Progenitor cell of endocrine pancreas (in vitro differentiated cells): ENCODE results near the gene USH1C. TPM values are rescaled to one million over a fixed set of nuclear protein-coding genes. Genes with fewer than 3 reads are reported as not detected.
A peak's percentile ranks its signal among the peaks of the same experiment; 100 is the strongest.

ENCODE experiments used
- DNase-seq: peaks from one replicate; pipeline ENCODE4 v3.0.0; 2021; ENCODE audit warnings: low spot score; ENCODE audit not compliant: unreplicated experiment
- H3K27ac Mint-ChIP-seq: 2 replicates; pipeline ENCODE4 v1.8.0; 2021; ENCODE audit warnings: mild to moderate bottlenecking, moderate library complexity, mixed read lengths
- H3K27me3 Mint-ChIP-seq: 2 replicates; pipeline ENCODE4 v1.8.0; 2021; ENCODE audit warnings: mixed read lengths
- H3K36me3 Mint-ChIP-seq: 2 replicates; pipeline ENCODE4 v1.8.0; 2022; ENCODE audit warnings: mixed read lengths; ENCODE audit not compliant: insufficient read depth
- H3K4me1 Mint-ChIP-seq: 2 replicates; pipeline ENCODE4 v1.8.0; 2021; ENCODE audit warnings: low read depth, mixed read lengths
- H3K4me3 Mint-ChIP-seq: 2 replicates; pipeline ENCODE4 v1.8.0; 2021; ENCODE audit warnings: low read depth, mild to moderate bottlenecking, moderate library complexity, mixed read lengths
- H3K9me3 Mint-ChIP-seq: 2 replicates; pipeline ENCODE4 v1.8.0; 2021; ENCODE audit warnings: low read depth, mixed read lengths
- CTCF ChIP-seq: fragments of 200-600 bp; sonication (generic); IDR thresholded peaks from one replicate; pipeline ENCODE4 v1.5.0; 2021; ENCODE audit warnings: antibody characterized with exemption, mild to moderate bottlenecking; ENCODE audit not compliant: unreplicated experiment
- total RNA-seq: library from RNA; stranded (reverse); gene quantifications from 2 replicates; pipeline ENCODE4 v1.2.1, GENCODE V29; 2021

Gene USH1C
- total RNA-seq, 1 donor from 2014 or later = 15.8 TPM

DNA sequence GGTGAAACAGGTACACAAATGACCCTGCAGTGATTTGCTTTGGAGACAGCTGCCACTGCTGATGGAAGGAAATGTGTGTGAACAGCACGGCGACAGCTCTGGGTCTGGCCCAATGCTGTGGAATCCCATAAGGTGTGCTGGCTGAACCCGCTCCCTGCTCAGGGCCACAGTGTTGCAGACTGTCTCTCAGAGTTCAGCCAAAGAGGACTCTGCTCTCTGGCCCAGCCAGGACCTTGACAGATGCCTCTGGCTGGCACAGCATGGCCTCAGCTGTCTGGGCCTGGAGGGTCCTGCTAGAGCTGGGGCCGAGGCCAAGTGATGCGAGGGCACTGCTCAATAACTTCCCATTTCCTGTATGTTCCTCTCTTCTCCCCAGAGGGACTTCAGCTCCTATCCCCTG lies 62.3 kb downstream of the USH1C start:
- TF ChIP-seq CTCF = no peak
- DNase-seq = no peak
- Mint-ChIP-seq H3K27ac (no peak overlapping the region), H3K27me3 (peaks cover 42% of the 10 kb centered on the region), H3K36me3 (no peaks in the 10 kb centered on the region), H3K4me1 (no peaks in the 10 kb centered on the region), H3K4me3 (no peak overlapping the region), H3K9me3 (no peaks in the 10 kb centered on the region)

DNA sequence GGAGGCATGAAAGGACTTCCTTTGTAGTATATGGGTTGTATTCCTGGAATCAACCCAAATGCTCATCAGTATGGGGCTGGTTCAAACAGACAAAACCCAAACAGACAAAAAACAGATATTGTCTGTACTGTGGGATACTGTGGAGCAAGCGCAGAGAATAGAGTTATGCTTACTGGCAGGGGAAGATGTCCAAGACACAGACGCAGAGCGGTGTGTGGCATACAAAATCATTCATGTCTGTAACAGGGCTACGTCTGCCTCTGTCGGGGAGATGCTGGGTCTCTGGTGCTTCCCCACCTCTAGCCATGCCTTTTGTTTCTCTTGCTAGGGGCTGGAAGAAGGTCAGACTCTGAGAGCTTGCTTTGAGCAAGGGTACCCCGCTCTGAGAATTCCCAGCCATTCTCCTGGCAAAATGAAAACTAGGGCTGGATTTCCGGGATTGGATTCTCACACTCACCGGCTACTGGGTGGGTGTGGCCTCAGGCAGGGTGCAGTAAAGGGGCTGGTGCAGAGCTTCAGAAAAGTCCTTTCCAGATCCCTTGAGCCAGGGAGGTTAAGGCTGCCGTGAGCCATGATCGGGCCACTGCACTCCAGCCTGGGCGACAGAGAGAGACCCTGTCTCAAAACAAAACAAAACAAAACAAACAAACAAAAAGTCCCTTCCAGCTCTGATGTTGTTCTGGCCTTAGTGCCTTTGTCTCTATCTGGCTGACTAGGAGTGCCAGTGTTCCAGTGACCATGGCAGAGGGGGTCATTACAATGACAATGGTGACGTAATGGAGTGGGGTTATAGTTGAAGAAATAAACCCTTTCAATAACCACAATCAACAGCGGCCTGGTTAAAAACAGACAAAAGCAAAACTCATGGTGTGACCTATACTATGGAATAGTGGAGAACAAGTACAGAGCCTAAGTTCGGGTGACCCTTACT lies 64.7 kb downstream of the USH1C start:
- no peaks in the 10 kb centered on the region for H3K4me1 Mint-ChIP-seq
- H3K4me3 Mint-ChIP-seq = no peak overlapping the region
- peaks cover 57% of the 10 kb centered on the region for H3K27me3 Mint-ChIP-seq
- TF ChIP-seq CTCF = no peak
- DNase-seq = peak; percentile 35
- no peaks in the 10 kb centered on the region for H3K36me3 Mint-ChIP-seq
- H3K9me3 Mint-ChIP-seq = no peaks in the 10 kb centered on the region
- H3K27ac Mint-ChIP-seq = no peak overlapping the region

- no peaks in the 10 kb centered on the region for H3K36me3 Mint-ChIP-seq
- H3K27ac Mint-ChIP-seq = no peak overlapping the region
- H3K9me3 Mint-ChIP-seq = no peaks in the 10 kb centered on the region
- no peak overlapping the region for H3K4me3 Mint-ChIP-seq
- TF ChIP-seq CTCF = no peak
- no peaks in the 10 kb centered on the region for H3K4me1 Mint-ChIP-seq
- DNase-seq = no peak
- peaks cover 72% of the 10 kb centered on the region for H3K27me3 Mint-ChIP-seq
Observed at GRCh38 chr11:17478070-17478469, 66.1 kb downstream of the USH1C start.

DNA sequence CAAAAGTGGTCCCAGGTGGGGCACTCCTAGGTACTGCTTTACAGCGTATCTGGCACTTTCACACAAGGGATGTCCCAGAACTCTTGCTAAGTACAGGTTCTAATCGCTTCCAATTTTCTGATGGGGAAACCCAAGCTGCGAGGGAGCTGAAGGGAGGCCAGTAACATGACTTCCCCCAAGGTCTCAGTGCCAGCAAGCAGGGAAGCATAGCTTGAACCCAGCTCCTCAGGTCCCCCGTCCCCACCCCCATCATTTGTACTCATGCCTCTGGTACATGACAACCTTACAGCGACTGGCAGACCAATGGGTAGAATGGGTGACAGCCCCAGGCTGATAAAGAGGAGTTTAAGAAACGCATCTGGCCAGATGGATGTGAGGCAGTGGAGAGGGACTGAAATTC lies 66.9 kb downstream of the USH1C start:
- TF ChIP-seq CTCF = no peak
- Mint-ChIP-seq H3K27me3 (peaks cover 79% of the 10 kb centered on the region), H3K4me1 (no peaks in the 10 kb centered on the region), H3K36me3 (no peaks in the 10 kb centered on the region), H3K4me3 (peak overlapping the region; percentile 31), H3K9me3 (no peaks in the 10 kb centered on the region), H3K27ac (no peak overlapping the region)
- no peak for DNase-seq

DNA sequence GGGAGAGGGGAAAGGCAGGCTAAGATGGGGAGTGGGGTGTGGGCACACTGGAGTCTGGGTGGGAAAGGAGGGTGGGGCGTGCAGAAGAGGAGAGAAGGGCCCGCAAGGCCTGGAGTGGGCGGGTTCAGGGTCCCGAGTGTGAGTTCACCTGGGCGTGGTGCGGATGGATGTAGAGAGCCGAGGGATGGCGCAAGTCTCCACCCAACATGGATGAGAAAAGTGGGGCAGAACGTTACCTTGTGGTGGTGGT lies 67.2 kb downstream of the USH1C start:
- H3K27ac Mint-ChIP-seq = no peak overlapping the region
- no peaks in the 10 kb centered on the region for H3K4me1 Mint-ChIP-seq
- H3K36me3 Mint-ChIP-seq = no peaks in the 10 kb centered on the region
- H3K27me3 Mint-ChIP-seq = peaks cover 81% of the 10 kb centered on the region
- H3K4me3 Mint-ChIP-seq = peak overlapping the region; percentile 31
- no peaks in the 10 kb centered on the region for H3K9me3 Mint-ChIP-seq
- DNase-seq = no peak
- TF ChIP-seq CTCF = no peak
